PFSK-1 (cell line): ENCODE measurements around the gene MEOX2.

Experiments used
- FOXP2 ChIP-seq: optimal IDR thresholded peaks from 2 replicates; pipeline ENCODE3; 2011; ENCODE audit warnings: borderline replicate concordance, control low read depth, inconsistent platforms; ENCODE audit not compliant: insufficient read depth; ENCODE audit errors: extremely low read length, extremely low read depth
- POLR2AphosphoS5 ChIP-seq: IDR thresholded peaks from 2 replicates; pipeline ENCODE4 v1.6.1; 2012; ENCODE audit warnings: low read depth, mild to moderate bottlenecking, control low read depth, low read length, moderate library complexity
- REST ChIP-seq, 2 experiments: IDR thresholded peaks; 2 replicates each; pipeline versions ENCODE4 v1.6.1 to v1.8.0; 2011 to 2012; ENCODE audit warnings: low read depth in 2 of 2, low read length in 2 of 2, control low read depth in 1 of 2, inconsistent platforms in 1 of 2, mild to moderate bottlenecking in 1 of 2, moderate library complexity in 1 of 2; ENCODE audit not compliant: insufficient read depth in 1 of 2
- SIN3A ChIP-seq: IDR thresholded peaks from 2 replicates; pipeline ENCODE4 v1.6.1; 2012; ENCODE audit warnings: mild to moderate bottlenecking, low read length, moderate library complexity, borderline replicate concordance; ENCODE audit not compliant: insufficient read depth
- TAF1 ChIP-seq: IDR thresholded peaks from 2 replicates; pipeline ENCODE4 v1.6.1; 2012; ENCODE audit warnings: low read length, control low read depth, borderline replicate concordance; ENCODE audit not compliant: insufficient read depth

The MEOX2 gene

GRCh38 chr7:15602236-15602635 lies 84.2 kb downstream of the MEOX2 start:
- TF ChIP-seq REST (IDR thresholded peaks at IDR 0.05; ENCODE audit: insufficient read depth in 1 of 2, low read depth in 2 of 2, low read length in 2 of 2): no peak
- no peak for TF ChIP-seq FOXP2
- no peak for TF ChIP-seq TAF1
- no peak for TF ChIP-seq POLR2AphosphoS5
- no peak for TF ChIP-seq SIN3A

- TF ChIP-seq FOXP2 (no peak), POLR2AphosphoS5 (no peak)
These were observed 85.3 kb downstream of the MEOX2 start for GRCh38 chr7:15601175-15601574.

- TF ChIP-seq FOXP2 (no peak), REST (IDR thresholded peaks at IDR 0.05; ENCODE audit: insufficient read depth in 1 of 2, low read depth in 2 of 2, low read length in 2 of 2) (no peak), TAF1 (no peak), SIN3A (no peak), POLR2AphosphoS5 (no peak)
These were observed 86.2 kb downstream of the MEOX2 start for GRCh38 chr7:15600298-15600697.

- TF ChIP-seq FOXP2 (no peak), SIN3A (no peak), POLR2AphosphoS5 (no peak), TAF1 (no peak), REST (IDR thresholded peaks at IDR 0.05; ENCODE audit: insufficient read depth in 1 of 2, low read depth in 2 of 2, low read length in 2 of 2) (no peak)
These were observed 92.0 kb downstream of the MEOX2 start for GRCh38 chr7:15594461-15594860.

GRCh38 chr7:15593382-15593781 lies 93.1 kb downstream of the MEOX2 start:
- TF ChIP-seq REST (IDR thresholded peaks at IDR 0.05; ENCODE audit: insufficient read depth in 1 of 2, low read depth in 2 of 2, low read length in 2 of 2): no peak
